GM12873 (cell line): ENCODE measurements around the gene MRPL37.

Experiments
- TF ChIP-seq, protein P1 (sequence below): IDR thresholded peaks from 2 replicates; pipeline ENCODE4 v1.5.1; 2012; ENCODE audit warnings: low read depth, mild to moderate bottlenecking, moderate library complexity, low read length, control low read depth; ENCODE audit not compliant: insufficient read depth; ENCODE audit errors: missing control alignments

The MRPL37 gene

DNA sequence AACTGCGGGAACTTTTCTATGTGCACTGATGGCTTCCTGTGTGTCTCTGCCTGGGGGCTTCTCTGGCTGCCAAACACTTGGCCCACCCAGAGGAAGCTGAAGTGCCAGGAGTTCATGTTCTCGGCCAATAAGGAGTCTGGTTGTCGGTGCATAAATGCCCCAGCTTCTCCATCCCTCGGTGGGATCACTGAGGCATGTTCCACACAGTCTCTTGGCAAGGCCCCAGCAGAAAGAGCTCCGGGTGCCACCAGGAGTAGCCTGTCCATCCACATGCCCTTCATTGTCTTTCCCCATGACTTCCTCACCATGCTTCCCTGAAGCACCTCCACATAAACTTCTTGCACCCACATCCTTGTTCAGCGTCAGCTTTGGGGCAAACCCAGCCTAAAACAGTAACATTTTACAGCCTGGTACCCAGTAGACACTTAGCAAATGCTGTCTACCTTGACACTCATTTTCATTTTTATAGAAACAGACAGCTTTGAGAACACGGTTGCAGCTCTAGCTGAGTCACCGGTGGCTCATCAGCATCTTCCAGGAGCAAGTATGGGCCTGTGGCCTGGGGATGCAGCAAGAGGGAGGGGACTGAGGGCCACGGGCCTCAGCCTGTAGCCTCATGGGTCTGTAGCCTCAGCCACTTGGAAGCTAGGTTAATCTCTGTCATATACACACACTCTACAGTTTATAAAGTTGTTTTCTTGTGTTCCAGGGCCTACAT, 32.4 kb upstream of the MRPL37 start:
- TF ChIP-seq, protein P1, sequence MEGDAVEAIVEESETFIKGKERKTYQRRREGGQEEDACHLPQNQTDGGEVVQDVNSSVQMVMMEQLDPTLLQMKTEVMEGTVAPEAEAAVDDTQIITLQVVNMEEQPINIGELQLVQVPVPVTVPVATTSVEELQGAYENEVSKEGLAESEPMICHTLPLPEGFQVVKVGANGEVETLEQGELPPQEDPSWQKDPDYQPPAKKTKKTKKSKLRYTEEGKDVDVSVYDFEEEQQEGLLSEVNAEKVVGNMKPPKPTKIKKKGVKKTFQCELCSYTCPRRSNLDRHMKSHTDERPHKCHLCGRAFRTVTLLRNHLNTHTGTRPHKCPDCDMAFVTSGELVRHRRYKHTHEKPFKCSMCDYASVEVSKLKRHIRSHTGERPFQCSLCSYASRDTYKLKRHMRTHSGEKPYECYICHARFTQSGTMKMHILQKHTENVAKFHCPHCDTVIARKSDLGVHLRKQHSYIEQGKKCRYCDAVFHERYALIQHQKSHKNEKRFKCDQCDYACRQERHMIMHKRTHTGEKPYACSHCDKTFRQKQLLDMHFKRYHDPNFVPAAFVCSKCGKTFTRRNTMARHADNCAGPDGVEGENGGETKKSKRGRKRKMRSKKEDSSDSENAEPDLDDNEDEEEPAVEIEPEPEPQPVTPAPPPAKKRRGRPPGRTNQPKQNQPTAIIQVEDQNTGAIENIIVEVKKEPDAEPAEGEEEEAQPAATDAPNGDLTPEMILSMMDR: no peak

DNA sequence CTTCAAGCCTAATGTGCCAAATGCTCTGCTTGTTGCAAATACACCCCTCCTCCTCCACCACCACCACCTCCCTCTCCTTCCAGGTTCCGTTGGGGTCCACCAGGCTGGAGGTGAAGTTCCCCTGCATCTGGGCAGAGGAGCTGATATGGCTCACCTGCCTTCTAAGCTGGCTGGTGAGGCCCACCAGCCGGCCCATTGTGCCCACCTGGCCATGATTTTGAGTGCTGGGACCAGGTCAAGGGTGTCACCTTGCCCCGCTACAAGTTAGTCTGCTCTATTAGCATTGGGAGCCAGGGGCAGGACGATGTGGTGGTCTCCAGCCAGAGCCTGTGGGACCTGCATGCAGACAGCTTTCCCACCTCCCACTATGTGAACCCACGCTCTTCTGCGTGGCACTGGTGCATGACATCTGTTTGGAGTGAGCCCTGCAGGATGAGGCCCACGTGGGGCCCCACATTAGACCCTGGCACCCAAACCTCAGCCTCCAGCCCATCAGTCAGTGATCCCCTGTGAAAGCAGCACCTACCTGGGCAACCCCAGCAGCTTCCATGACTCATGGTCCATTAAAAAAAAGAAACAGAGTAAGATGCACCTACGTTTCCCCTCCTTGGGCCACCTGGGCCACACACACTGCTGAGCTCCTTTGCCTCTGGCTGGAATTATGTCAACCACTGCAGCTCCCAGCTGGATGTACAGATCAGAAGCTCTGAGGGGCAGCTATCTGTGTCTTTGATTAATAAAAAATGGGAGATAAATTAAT, 31.6 kb upstream of the MRPL37 start:
- TF ChIP-seq, protein P1: no peak

DNA sequence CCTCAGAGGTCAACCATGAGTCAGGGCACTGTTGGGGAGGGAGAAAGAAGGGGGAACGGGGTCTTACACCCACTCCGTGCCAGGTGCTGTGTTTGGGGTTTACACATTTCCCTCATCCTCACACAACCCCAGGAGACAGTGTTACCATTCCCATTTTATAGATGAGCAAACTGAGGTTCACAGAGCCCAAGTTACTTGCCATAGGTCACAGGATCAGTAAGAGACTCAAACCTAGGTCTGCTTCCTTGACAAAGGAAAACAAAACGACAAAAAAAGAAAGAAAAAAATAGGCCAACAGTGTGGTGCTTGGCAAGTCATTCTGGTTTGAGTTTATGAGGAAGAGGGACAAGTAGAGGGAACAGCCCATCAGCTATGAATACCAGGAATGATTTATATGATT, 30.9 kb upstream of the MRPL37 start:
- TF ChIP-seq, protein P1: no peak

DNA sequence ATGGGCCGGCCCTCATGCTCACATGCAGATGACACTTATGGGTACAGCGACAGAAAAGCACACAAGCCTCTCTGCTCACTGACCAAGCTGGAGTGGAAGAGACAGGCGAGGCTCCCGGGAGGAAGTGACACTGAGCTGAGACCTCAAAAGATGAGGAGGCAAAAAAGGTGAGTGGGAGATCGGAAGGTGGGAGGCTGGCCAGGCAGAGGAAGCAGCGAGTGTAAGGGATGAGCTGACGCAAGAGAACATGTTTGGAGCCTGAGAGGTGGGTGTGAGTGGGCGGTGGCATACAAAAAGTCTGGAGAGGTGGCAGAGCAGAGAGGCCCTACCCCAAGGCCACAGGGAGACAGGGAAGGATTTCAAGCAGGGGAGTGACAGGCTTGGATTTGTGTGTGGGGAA, 29.0 kb upstream of the MRPL37 start:
- TF ChIP-seq, protein P1: no peak

DNA sequence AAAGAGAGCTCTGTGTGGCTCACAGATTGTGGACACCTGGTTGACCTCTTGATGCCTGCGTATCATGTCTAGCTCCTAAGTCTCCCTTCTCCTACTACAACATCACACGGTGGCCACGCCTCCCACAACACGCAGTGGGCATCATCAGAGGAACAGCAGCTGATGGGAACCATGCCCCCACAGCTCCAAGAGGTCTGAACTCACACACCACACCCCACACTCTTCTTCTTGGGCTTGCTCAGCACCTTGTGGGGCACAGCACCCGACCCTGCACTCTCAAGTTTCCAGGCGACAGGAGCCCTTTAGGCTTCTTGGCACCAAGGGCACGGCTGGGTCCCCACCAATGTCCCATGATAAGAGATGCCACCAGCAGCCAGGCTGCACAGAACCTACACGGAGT, 28.4 kb upstream of the MRPL37 start:
- TF ChIP-seq, protein P1: no peak

DNA sequence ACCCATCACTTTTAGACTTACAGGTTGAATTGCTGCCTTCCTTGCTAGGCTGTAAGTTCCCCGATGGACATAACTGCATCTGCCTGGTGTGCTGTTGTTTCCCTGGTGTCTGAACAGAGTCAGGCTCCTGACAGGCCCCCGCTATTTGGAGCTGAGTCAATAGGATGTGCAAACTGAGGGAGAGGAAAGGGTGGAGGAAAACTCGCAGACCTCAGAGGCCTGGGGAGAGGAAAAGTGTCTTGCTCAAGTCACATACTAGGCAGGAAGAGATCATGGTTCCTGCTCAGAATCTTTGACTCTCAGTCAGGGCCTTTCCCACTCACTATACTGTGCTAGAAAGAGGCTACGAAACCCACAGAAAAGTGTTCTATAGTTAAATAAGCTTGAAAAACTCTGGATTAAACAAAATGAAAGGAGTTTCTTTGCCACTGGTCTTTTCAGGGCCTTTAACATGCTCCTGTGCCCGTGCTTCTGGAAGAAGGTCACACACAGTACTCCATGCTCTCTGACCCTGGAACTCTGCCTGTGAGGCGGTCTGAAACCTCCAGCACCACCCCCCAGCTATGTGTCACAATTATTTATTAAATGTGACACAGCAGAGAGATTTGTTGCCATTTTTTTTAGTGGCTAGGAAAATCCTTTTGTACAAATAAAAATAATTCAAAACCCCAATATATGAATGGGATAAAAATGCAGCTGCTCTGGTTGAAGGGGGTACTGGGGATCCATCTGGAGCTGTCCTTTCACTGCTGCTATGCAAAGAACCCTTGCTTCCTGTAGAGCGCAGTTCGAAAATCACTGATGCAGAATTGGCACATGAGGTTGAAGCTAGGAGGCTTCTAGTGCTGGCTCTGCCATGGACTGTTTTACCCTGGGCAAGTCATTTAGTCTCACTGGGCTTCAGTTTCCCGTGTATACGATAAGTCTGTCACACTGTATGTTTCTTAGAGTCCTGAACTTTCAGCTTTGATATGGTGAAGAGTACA, 27.1 kb upstream of the MRPL37 start:
- TF ChIP-seq, protein P1: no peak
